Neutrophil (primary cell): Measurements from ENCODE around the gene HACE1.

Experiments used
- H3K27ac ChIP-seq: fragments of 200-600 bp; sonication (generic); 2 replicates; pipeline ENCODE4 v1.5.1; 2016; ENCODE audit warnings: mild to moderate bottlenecking, moderate library complexity
- H3K27me3 ChIP-seq: fragments of 200-600 bp; sonication (generic); 2 replicates; pipeline ENCODE4 v1.6.0; 2016; ENCODE audit warnings: mild to moderate bottlenecking
- H3K36me3 ChIP-seq: fragments of 200-600 bp; sonication (generic); 2 replicates; pipeline ENCODE4 v1.5.1; 2017
- H3K4me1 ChIP-seq, 2 experiments: fragments of 200-600 bp in 1 of 2; sonication (generic) in 1 of 2; 1 replicate in 1 of 2; 2 replicates in 1 of 2; pipeline versions ENCODE4 v1.5.1 to v1.6.1; 2013 to 2016; ENCODE audit warnings: low read depth in 1 of 2, low read length in 1 of 2, mild to moderate bottlenecking in 1 of 2, moderate library complexity in 1 of 2; ENCODE audit not compliant: control insufficient read depth in 1 of 2, insufficient read depth in 1 of 2
- H3K4me3 ChIP-seq, 2 experiments: fragments of 200-600 bp in 1 of 2; sonication (generic) in 1 of 2; 1 replicate in 1 of 2; 2 replicates in 1 of 2; pipeline ENCODE4 v1.5.1; 2013 to 2016; ENCODE audit warnings: low read depth in 1 of 2, low read length in 1 of 2, mild to moderate bottlenecking in 1 of 2, moderate library complexity in 1 of 2
- H3K9me3 ChIP-seq: fragments of 200-600 bp; sonication (generic); 2 replicates; pipeline ENCODE4 v1.5.1; 2016
- TF ChIP-seq, protein P1 (sequence below): fragments of 200-600 bp; sonication (generic); IDR thresholded peaks from 2 replicates; pipeline ENCODE4 v1.5.1; 2016; ENCODE audit warnings: antibody characterized with exemption

Gene HACE1

DNA sequence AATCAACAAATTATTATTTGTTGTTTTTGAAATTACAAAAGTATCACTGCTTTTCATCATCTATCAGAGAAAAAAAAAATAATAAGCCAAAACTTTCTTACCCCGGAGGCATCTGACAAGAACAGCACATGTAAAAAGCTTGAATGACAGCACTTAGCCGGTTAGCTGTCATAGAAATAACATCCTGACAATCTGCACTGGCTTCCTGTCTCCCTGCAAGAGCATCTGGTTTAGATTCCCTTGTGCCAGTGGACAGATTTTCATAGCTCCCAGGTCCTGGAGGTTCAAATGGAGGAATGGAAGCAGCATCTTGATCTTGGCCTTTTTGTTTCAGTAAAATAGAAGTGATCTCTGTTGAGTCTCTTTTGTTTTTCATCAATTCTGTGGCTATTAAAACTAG is 74.8 kb downstream of the HACE1 start:
- H3K27me3 ChIP-seq = no peaks in the 10 kb centered on the region
- H3K36me3 ChIP-seq = no peaks in the 10 kb centered on the region
- H3K27ac ChIP-seq = no peak overlapping the region
- no peak overlapping the region for H3K4me3 ChIP-seq
- H3K9me3 ChIP-seq = no peaks in the 10 kb centered on the region
- TF ChIP-seq, protein P1, sequence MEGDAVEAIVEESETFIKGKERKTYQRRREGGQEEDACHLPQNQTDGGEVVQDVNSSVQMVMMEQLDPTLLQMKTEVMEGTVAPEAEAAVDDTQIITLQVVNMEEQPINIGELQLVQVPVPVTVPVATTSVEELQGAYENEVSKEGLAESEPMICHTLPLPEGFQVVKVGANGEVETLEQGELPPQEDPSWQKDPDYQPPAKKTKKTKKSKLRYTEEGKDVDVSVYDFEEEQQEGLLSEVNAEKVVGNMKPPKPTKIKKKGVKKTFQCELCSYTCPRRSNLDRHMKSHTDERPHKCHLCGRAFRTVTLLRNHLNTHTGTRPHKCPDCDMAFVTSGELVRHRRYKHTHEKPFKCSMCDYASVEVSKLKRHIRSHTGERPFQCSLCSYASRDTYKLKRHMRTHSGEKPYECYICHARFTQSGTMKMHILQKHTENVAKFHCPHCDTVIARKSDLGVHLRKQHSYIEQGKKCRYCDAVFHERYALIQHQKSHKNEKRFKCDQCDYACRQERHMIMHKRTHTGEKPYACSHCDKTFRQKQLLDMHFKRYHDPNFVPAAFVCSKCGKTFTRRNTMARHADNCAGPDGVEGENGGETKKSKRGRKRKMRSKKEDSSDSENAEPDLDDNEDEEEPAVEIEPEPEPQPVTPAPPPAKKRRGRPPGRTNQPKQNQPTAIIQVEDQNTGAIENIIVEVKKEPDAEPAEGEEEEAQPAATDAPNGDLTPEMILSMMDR = no peak
- peaks cover 11 to 19% of the 10 kb centered on the region in 2 experiments for H3K4me1 ChIP-seq

DNA sequence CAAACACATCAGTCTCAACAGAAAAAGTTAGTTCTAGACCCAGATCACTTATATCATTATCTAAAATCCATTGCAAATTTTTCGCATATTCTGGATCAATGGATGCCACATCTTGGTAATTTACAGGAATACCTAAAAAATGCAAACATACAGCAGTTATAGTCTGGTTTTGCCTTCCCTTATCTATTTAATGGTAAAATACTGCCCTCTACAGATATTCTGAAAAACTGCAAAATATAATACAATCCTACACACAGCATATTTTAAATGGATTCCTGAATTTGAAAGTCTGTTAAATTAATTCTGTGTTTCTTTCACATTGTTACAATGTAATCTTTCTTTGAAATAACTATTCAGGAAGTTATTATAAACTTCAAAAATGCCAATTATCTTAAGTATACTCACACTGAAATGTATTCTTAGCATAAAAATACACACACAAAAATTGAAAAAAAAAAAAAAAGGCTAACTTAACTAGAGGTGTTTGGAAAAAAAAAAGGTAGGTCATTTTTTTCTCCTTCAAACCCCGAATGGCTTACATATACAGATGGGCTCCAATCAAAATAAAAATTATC is 88.4 kb downstream of the HACE1 start:
- TF ChIP-seq, protein P1 = peak; percentile 72

DNA sequence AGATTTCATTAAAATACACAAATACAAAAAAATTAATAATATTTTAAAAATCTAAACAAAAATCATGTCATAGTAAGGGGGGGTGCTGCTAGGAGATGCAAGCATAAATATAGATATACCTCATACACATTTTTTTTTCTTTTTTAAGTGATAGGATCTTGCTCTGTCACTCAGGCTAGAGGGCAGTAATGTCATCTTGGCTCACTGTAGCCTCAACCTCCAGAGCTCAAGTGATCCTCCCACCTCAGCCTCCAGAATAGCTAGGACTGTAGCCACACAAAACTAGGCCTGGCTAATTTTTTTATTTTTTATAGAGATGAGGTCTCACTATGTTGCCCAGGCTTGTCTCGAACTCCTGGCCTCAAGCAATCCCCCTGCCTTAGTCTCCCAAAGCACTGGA is 90.8 kb downstream of the HACE1 start:
- Histone ChIP-seq H3K27ac (no peak overlapping the region), H3K9me3 (no peaks in the 10 kb centered on the region), H3K27me3 (no peaks in the 10 kb centered on the region), H3K4me1 (peaks cover 20% of the 10 kb centered on the region in 2 experiments), H3K36me3 (no peaks in the 10 kb centered on the region), H3K4me3 (no peak overlapping the region)
- TF ChIP-seq, protein P1 = no peak

More for the DNA sequence above, 88.4 kb downstream of the HACE1 start:
- Histone ChIP-seq H3K9me3 (no peaks in the 10 kb centered on the region), H3K27ac (no peak overlapping the region), H3K27me3 (no peaks in the 10 kb centered on the region), H3K36me3 (no peaks in the 10 kb centered on the region), H3K4me1 (peaks cover 20% of the 10 kb centered on the region in 2 experiments), H3K4me3 (no peak overlapping the region)

DNA sequence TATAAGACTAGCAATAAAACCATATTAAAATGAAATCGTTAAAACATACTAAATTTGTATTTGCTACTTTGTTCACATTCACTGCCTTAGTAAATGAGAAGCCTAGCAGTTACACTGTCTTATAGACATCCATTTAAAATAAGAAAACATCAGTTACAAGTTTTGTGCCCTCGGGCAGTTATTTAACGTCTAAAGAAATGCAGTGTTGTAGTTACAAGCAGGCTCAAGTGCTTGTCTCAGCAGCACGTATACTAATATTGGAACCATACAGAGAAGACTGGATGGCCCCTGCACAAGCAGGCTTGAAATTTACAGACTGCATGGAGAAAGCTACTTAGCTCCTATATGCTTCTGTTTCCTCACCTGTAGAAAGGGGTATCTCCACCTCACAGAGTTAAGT is 93.1 kb downstream of the HACE1 start:
- peaks cover under 1 to 6% of the 10 kb centered on the region in 2 experiments for H3K4me1 ChIP-seq
- no peaks in the 10 kb centered on the region for H3K36me3 ChIP-seq
- no peaks in the 10 kb centered on the region for H3K9me3 ChIP-seq
- no peak overlapping the region for H3K27ac ChIP-seq
- no peak overlapping the region for H3K4me3 ChIP-seq
- TF ChIP-seq, protein P1 = no peak
- H3K27me3 ChIP-seq = no peaks in the 10 kb centered on the region

DNA sequence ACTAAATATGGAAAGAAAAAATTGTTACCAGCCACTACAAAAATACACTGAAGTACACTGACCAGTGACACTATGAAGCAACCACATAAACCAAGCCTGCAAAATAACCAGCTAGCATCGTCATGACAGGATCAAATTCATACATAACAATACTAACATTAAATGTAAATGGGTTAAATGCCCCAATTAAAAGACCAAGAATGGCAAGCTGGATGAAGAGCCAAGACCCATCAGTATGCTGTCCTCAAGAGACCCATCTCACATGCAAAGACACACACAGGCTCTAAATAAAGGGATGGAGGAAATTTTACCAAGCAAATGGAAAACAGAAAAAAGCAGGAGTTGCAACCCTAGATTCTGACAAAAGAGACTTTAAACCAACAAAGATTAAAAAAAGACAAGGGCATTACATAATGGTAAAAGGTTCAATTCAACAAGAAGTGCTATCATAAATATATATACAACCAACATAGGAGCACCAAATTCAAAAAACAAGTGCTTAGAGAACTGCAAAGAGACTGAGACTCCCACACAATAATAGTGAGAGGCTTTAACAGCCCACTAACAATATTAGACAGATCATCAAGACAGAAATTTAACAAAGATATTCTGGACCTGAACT is 104.8 kb downstream of the HACE1 start:
- TF ChIP-seq, protein P1 = no peak
- H3K4me3 ChIP-seq = no peak overlapping the region

More for the DNA sequence above, 104.8 kb downstream of the HACE1 start:
- Histone ChIP-seq H3K4me1 (no peaks in the 10 kb centered on the region), H3K27ac (no peak overlapping the region), H3K9me3 (peaks cover 4% of the 10 kb centered on the region), H3K27me3 (no peaks in the 10 kb centered on the region), H3K36me3 (no peaks in the 10 kb centered on the region)
